ENCODE results near the gene KLHDC9.

The KLHDC9 gene

DNA sequence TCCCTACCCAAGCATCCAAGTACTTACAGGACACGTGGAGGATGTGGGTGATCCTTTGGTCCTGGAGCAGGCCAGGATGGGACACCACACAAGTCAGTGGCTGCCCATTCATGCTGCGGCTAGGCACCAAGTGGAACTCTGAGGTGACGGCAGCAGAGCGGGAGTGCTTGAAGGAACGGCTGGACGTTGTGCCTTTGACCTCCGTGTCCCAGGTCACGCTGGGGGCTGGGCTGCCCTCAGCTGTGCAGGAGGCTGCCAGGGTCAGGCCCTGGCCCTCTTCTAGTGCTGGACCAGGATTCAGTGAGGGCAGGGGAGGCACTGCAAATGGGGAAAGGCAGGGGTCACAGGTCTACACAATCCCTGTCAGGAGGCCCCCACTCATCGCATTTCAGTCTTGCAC is 20.7 kb upstream of the KLHDC9 start:
- no peak overlapping the region for H3K27ac ChIP-seq
- TF ChIP-seq CTCF (IDR thresholded peaks at IDR 0.05) (no peak), ZFX (IDR thresholded peaks at IDR 0.05; ENCODE audit: borderline replicate concordance) (no peak)

DNA sequence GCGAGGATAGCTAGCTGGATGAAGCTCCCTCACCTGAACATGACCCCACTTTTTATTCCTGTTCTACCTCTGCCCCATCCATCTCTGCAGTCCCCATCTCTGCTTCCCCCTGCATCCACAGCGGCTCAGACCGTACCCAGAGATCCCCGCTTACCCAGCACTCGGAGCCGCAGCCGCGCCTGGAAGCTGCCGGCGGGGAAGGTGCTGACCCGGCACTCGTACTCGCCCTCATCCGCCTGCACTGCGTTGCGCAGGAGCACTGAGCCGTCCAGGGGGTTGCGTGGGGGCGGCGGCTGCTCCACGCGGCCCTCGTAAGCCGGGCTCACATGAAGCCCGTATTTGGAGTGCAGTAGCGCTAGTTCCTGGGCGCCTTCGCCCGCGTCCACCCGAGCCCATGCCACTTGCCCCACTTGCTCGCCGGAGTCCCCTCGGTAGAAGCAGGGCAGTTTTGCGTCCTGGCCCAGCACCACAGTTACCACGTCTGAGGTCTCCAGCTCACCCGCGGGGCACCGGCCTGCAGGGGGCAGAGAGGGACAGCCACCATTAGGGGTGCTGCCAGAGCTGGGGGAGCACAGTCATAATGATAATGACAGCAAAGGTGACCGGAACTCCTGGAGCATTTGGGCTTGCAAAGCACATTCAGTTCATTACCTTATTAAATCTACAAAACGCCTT is 18.6 kb upstream of the KLHDC9 start:
- no peak overlapping the region for H3K27ac ChIP-seq
- TF ChIP-seq ZFX (IDR thresholded peaks at IDR 0.05; ENCODE audit: borderline replicate concordance) (no peak), CTCF (IDR thresholded peaks at IDR 0.05) (no peak)

GRCh38 chr1:161080441-161081405 is 17.4 kb upstream of the KLHDC9 start:
- TF ChIP-seq CTCF (IDR thresholded peaks at IDR 0.05) (no peak), ZFX (IDR thresholded peaks at IDR 0.05; ENCODE audit: borderline replicate concordance) (no peak)
- H3K27ac ChIP-seq, result no peak overlapping the region

DNA sequence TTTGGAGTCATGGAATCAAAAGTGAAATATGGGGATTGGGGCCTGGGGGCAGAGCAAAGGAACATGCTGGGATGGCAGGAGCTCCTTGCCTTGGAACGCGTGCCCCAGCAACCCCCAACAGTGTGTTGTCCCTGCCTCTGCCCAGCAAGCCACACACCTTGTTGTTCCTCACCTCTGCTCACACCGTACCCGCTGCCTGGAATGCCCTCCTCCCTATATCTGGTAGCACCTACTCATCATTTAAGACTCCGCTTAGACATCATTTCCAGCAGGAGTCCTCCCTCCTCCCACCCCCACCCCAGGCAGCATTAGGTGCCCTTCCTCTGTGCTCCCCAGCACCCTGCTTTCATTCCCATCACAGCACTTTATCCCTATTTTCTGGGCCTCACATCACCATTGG is 16.6 kb upstream of the KLHDC9 start:
- no peak overlapping the region for H3K27ac ChIP-seq
- no peak for TF ChIP-seq ZFX (IDR thresholded peaks at IDR 0.05; ENCODE audit: borderline replicate concordance)
- TF ChIP-seq CTCF (IDR thresholded peaks at IDR 0.05), result no peak

DNA sequence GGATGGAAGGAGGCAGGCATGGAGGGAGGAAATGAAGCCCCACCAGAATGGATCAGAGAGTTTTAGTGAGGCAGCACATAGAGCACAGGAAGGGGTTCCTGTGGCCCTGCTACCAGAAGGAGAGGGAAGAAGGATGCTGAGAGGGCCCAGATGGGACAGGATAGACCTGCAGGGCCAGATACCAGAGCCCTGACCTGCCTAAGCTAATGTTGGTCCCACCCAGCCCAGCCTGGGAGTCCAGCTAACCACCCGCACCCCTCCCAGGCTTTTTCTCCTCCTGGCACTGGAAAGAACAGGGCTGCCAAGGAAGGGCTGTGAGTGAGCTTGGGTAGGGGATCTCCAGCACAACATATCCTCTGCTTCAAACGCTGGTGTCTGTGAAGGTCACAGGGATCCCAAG is 15.7 kb upstream of the KLHDC9 start:
- no peak overlapping the region for H3K27ac ChIP-seq
- TF ChIP-seq ZFX (IDR thresholded peaks at IDR 0.05; ENCODE audit: borderline replicate concordance) (no peak), CTCF (IDR thresholded peaks at IDR 0.05) (no peak)

GRCh38 chr1:161082996-161083747 is 15.0 kb upstream of the KLHDC9 start:
- no peak for TF ChIP-seq CTCF (IDR thresholded peaks at IDR 0.05)
- no peak for TF ChIP-seq ZFX (IDR thresholded peaks at IDR 0.05; ENCODE audit: borderline replicate concordance)
- H3K27ac ChIP-seq, result no peak overlapping the region
